C4-2B (cell line): ENCODE results near the gene VPS13D.

Experiments
- CTCF ChIP-seq: fragments of 450-650 bp; conservative IDR thresholded peaks from 2 replicates; pipeline ENCODE4 v1.5.1; 2017; ENCODE audit warnings: mild to moderate bottlenecking
- ZFX ChIP-seq: fragments of 450-650 bp; IDR thresholded peaks from 2 replicates; pipeline ENCODE4 v1.6.1; 2017

GRCh38 chr1:12539705-12540579, 310.1 kb downstream of the VPS13D start:
- TF ChIP-seq CTCF (no peak), ZFX (no peak)
